ENCODE measurements around the gene CDH15.
A peak's percentile ranks its signal among the peaks of the same experiment; 100 is the strongest.
"Not testable (repeated sequence)": the region's sequence is repeated elsewhere in the genome, so short reads cannot be mapped to it uniquely, and the experiment has no call there.

Gene CDH15

DNA sequence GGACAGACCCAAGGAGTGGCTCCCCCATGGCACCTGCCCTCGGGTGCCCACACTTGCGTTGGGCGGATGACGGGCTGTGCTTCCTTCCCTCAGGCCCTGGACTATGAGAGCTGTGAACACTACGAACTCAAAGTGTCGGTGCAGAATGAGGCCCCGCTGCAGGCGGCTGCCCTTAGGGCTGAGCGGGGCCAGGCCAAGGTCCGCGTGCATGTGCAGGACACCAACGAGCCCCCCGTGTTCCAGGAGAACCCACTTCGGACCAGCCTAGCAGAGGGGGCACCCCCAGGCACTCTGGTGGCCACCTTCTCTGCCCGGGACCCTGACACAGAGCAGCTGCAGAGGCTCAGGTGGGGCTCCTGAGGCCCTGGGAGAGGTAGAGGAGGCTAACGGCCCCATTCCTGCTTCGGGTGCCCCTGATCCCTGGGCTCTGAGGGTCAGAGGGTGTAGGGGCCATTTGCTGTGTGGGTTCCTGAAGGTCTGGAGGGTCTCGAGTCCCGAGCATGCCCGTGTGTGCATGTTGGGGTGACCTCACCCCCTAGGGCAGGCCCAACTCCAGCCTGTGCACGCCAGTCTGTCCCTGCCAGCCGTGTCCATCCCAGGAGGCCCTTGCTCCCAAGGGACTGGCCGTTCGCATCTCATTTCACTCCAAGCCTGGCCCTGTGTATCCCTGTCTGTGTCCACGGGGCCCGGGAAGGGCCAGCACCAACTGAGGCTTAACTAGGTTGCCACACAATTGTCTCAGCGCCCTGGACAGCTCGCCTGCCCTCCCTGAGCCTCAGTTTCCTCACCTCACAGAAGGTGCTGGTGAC, 18.8 kb downstream of the CDH15 start:
- ATAC-seq (ENCODE audit: low read depth) = no peak

DNA sequence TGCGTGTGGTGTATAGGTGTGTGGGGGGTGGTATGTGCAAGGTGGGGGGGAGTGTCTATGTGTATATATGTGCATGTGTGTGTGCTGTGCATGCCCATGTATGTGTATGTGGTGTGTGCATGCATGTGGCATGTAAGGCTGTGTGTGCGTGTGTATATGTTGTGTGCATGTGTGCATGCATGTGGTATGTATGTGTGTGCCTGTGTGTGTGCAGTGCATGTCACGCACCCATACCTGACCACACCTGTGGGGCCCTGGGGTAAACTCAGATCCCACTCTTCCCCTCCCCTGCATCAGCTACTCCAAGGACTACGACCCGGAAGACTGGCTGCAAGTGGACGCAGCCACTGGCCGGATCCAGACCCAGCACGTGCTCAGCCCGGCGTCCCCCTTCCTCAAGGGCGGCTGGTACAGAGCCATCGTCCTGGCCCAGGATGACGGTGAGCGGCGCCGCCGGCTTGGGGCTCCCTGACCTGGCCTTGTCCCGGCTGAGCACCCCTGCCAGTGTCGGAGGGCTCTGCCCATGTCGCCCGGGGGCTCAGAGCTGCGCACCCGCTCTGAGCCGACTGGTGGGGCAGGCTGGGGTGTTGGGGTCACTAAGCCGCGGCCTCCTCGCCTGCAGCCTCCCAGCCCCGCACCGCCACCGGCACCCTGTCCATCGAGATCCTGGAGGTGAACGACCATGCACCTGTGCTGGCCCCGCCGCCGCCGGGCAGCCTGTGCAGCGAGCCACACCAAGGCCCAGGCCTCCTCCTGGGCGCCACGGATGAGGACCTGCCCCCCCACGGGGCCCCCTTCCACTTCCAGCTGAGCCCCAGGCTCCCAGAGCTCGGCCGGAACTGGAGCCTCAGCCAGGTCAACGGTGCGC, 19.7 kb downstream of the CDH15 start:
- no peak for ATAC-seq (ENCODE audit: low read depth)
- Histone ChIP-seq H3K27me3 (ENCODE audit: insufficient read depth, poor library complexity, severe bottlenecking) (no peaks in the 10 kb centered on the region), H3K36me3 (ENCODE audit: low read depth) (no peaks in the 10 kb centered on the region), H3K4me1 (ENCODE audit: insufficient read depth, poor library complexity, severe bottlenecking) (no peaks in the 10 kb centered on the region), H3K9me3 (ENCODE audit: severe bottlenecking) (no peaks in the 10 kb centered on the region), H3K27ac (ENCODE audit: poor library complexity, severe bottlenecking) (no peak overlapping the region), H3K4me3 (ENCODE audit: severe bottlenecking) (no peak overlapping the region)
- TF ChIP-seq, protein P1, sequence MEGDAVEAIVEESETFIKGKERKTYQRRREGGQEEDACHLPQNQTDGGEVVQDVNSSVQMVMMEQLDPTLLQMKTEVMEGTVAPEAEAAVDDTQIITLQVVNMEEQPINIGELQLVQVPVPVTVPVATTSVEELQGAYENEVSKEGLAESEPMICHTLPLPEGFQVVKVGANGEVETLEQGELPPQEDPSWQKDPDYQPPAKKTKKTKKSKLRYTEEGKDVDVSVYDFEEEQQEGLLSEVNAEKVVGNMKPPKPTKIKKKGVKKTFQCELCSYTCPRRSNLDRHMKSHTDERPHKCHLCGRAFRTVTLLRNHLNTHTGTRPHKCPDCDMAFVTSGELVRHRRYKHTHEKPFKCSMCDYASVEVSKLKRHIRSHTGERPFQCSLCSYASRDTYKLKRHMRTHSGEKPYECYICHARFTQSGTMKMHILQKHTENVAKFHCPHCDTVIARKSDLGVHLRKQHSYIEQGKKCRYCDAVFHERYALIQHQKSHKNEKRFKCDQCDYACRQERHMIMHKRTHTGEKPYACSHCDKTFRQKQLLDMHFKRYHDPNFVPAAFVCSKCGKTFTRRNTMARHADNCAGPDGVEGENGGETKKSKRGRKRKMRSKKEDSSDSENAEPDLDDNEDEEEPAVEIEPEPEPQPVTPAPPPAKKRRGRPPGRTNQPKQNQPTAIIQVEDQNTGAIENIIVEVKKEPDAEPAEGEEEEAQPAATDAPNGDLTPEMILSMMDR (IDR thresholded peaks at IDR 0.05; ENCODE audit: poor library complexity, severe bottlenecking) = no peak
- peak; percentile 62 for DNase-seq (ENCODE audit: low spot score)

More for the DNA sequence above, 18.8 kb downstream of the CDH15 start:
- H3K9me3 ChIP-seq (ENCODE audit: severe bottlenecking) = no peaks in the 10 kb centered on the region
- DNase-seq (ENCODE audit: low spot score) = no peak
- no peak overlapping the region for H3K27ac ChIP-seq (ENCODE audit: poor library complexity, severe bottlenecking)
- no peak overlapping the region for H3K4me3 ChIP-seq (ENCODE audit: severe bottlenecking)
- H3K4me1 ChIP-seq (ENCODE audit: insufficient read depth, poor library complexity, severe bottlenecking) = no peaks in the 10 kb centered on the region
- TF ChIP-seq, protein P1 (IDR thresholded peaks at IDR 0.05; ENCODE audit: poor library complexity, severe bottlenecking) = no peak
- H3K36me3 ChIP-seq (ENCODE audit: low read depth) = no peaks in the 10 kb centered on the region
- no peaks in the 10 kb centered on the region for H3K27me3 ChIP-seq (ENCODE audit: insufficient read depth, poor library complexity, severe bottlenecking)

DNA sequence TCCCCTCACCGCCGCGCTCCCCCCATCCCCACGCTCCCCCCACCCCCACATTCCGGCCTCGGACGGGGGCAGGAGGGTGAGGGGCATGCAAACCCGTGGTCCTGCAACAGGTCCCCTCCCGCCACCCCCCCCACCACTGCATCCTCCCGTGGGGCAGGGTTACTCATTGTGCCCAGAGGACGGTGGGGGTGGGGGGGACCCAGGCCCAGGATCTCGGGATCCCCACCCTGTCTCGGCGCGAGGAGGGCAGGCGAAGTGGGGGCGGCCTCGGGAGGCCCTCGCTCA, 20.3 kb downstream of the CDH15 start:
- ATAC-seq (ENCODE audit: low read depth) (no peak), DNase-seq (ENCODE audit: low spot score) (no peak)
- Histone ChIP-seq H3K27me3 (ENCODE audit: insufficient read depth, poor library complexity, severe bottlenecking) (no peaks in the 10 kb centered on the region), H3K9me3 (ENCODE audit: severe bottlenecking) (no peaks in the 10 kb centered on the region), H3K27ac (ENCODE audit: poor library complexity, severe bottlenecking) (no peak overlapping the region), H3K4me1 (ENCODE audit: insufficient read depth, poor library complexity, severe bottlenecking) (no peaks in the 10 kb centered on the region), H3K4me3 (ENCODE audit: severe bottlenecking) (peak overlapping the region; percentile 36), H3K36me3 (ENCODE audit: low read depth) (no peaks in the 10 kb centered on the region)
- TF ChIP-seq, protein P1 (IDR thresholded peaks at IDR 0.05; ENCODE audit: poor library complexity, severe bottlenecking) = no peak

DNA sequence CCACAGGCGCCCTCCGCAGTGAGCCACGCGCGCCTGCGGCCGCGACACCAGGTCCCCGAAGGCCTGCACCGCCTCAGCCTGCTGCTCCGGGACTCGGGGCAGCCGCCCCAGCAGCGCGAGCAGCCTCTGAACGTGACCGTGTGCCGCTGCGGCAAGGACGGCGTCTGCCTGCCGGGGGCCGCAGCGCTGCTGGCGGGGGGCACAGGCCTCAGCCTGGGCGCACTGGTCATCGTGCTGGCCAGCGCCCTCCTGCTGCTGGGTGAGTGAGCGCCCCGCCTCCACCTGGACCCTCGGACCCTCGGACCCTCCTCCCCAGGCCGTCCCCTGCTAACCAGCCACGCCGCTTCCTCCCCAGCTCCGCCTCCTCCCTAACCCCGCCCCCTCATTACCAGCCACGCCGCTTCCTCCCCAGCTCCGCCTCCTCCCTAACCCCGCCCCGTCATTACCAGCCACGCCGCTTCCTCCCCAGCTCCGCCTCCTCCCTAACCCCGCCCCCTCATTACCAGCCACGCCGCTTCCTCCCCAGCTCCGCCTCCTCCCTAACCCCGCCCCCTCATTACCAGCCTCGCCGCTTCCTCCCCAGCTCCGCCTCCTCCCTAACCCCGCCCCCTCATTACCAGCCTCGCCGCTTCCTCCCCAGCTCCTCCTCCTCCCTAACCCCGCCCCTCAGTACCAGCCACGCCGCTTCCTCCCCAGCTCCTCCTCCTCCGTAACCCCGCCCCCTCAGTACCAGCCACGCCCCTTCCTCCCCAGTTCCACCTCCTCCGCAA, 20.8 kb downstream of the CDH15 start:
- ATAC-seq (ENCODE audit: low read depth) = peak; percentile 28
- H3K36me3 ChIP-seq (ENCODE audit: low read depth); H3K27me3 ChIP-seq (ENCODE audit: insufficient read depth, poor library complexity, severe bottlenecking); H3K27ac ChIP-seq (ENCODE audit: poor library complexity, severe bottlenecking); H3K4me1 ChIP-seq (ENCODE audit: insufficient read depth, poor library complexity, severe bottlenecking); H3K9me3 ChIP-seq (ENCODE audit: severe bottlenecking): not testable (repeated sequence)
- H3K4me3 ChIP-seq (ENCODE audit: severe bottlenecking) = peak overlapping the region; percentile 36
- DNase-seq (ENCODE audit: low spot score) = peak; percentile 66

DNA sequence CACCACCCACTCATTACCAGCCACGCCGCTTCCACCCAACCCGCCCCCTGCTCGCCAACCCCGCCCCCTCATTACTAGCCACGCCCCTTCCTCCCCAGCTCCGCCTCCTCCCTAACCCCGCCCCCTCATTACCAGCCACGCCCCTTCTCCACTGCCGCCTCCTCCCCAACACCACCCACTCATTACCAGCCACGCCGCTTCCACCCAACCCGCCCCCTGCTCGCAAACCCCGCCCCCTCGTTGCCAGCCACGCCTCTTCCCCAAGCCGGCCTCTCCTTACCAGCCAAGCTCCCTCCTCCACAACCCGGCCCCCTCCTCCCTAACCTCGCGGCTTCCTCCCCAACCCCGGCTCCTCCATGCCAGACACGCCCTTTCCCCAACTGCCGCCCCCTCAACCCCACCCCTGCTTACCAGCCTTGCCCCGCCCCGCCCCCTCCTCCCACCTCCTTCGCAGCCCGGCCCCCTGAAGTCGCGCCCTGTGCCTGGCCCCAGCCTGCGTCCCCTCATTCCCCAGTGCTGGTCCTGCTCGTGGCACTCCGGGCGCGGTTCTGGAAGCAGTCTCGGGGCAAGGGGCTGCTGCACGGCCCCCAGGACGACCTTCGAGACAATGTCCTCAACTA, 21.5 kb downstream of the CDH15 start:
- H3K4me3 ChIP-seq (ENCODE audit: severe bottlenecking) = peak overlapping the region; percentile 24
- no peaks in the 10 kb centered on the region for H3K36me3 ChIP-seq (ENCODE audit: low read depth)
- DNase-seq (ENCODE audit: low spot score) = peak; percentile 91
- H3K27me3 ChIP-seq (ENCODE audit: insufficient read depth, poor library complexity, severe bottlenecking) = no peaks in the 10 kb centered on the region
- no peaks in the 10 kb centered on the region for H3K9me3 ChIP-seq (ENCODE audit: severe bottlenecking)
- TF ChIP-seq, protein P1 (IDR thresholded peaks at IDR 0.05; ENCODE audit: poor library complexity, severe bottlenecking) = no peak
- H3K4me1 ChIP-seq (ENCODE audit: insufficient read depth, poor library complexity, severe bottlenecking) = no peaks in the 10 kb centered on the region
- H3K27ac ChIP-seq (ENCODE audit: poor library complexity, severe bottlenecking) = no peak overlapping the region
- ATAC-seq (ENCODE audit: low read depth) = peak; percentile 59

All from RWPE2 (cell line).